Eye (tissue), 1 donor: Measurements from ENCODE around the gene FCRL5.
A peak's percentile ranks its signal among the peaks of the same experiment; 100 is the strongest.

Source experiments
- DNase-seq: peaks from one replicate; pipeline ENCODE4 v3.0.0-alpha.2; 2015

Gene FCRL5

GRCh38 chr1:157523774-157524493 lies 28.4 kb downstream of the FCRL5 start:
- no peak for DNase-seq

GRCh38 chr1:157521056-157521455 lies 31.3 kb downstream of the FCRL5 start:
- DNase-seq: no peak

DNA sequence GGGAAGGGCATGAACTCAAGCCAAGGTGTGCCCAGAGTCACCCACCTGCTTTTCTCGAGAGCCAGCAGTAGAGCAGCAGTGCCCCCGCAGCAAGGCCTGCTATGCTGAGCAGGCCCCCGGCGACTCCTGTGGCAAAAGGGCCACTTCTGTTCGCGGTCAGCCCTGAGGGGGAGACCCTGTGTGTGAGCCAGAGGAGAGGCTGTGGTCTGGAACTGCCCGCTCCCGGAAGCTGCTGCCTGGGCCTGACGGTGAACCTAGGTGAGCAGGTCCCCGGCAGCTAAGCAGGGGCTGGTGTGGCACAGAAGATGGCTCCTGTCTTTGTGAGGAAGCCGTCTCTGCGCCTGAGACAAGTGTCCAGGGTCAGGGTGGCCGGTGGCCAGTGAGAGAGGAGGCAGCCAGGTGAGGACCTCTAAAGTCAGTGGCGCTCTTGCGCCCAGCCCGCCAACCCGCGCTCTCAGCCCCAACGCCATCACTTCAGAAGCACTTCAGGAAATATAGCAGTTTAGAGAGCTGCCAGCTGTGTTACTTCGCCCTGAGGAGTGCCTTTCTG lies 31.9 kb downstream of the FCRL5 start:
- DNase-seq: no peak

DNA sequence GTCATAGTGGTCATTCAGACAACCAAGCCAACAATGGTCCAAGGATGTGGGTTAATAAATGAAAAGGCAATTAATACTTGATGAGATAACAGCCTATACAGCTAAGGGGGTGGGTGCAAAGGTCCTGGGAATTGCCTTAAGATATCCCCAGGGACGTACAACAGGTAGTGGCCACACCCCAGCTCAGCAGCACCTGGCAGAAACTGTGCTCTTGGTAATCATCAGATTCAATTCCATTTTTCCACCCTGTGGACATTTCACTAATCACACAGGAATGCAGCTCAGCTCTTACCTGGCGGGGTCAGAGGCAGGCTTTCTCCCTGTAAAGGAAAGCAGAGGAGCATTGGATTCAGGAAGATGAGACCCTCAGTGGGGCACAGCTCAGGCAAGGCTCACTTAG lies 32.9 kb downstream of the FCRL5 start:
- no peak for DNase-seq

DNA sequence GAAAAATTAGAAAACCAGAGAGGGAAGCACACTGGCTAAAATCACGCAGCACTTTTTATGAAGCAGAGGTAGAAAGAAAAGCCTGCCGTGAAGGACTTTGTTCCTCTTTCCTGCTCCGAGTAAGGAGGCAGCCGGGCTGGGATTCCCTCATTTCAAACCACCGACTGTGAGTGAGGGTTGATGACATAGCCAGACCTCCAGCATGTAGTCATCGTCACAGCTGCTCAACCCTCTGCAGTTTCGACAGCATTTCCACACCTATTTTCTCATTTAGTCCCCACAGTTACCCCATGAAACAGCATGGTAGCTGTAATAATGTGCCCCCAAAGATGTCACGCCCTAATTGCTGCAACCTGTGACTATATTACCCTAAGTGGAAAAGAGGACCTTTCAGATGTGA lies 35.3 kb downstream of the FCRL5 start:
- DNase-seq: no peak

- DNase-seq: no peak
These were observed 36.6 kb downstream of the FCRL5 start for GRCh38 chr1:157515709-157516108.

DNA sequence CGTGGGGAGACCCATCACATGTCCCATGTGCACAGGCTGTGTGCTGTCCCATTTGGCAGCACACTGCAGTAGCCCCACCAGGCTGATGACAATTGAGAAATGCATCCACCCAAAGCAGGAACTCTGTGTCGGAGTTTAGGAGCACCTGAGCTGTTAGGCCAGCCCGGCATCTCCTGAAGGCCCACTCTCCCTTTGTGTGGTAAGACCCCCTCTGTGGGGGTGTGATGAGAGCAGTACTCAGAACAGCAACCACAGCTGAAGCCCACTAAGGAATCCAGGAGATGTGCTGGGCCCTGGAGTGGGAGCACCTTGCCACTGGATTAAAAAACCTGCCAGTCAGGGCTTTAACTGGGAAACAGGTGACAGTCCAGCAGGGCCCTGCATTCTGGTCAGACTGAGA lies 37.2 kb downstream of the FCRL5 start:
- no peak for DNase-seq

GRCh38 chr1:157512036-157512969 lies 40.0 kb downstream of the FCRL5 start:
- no peak for DNase-seq

DNA sequence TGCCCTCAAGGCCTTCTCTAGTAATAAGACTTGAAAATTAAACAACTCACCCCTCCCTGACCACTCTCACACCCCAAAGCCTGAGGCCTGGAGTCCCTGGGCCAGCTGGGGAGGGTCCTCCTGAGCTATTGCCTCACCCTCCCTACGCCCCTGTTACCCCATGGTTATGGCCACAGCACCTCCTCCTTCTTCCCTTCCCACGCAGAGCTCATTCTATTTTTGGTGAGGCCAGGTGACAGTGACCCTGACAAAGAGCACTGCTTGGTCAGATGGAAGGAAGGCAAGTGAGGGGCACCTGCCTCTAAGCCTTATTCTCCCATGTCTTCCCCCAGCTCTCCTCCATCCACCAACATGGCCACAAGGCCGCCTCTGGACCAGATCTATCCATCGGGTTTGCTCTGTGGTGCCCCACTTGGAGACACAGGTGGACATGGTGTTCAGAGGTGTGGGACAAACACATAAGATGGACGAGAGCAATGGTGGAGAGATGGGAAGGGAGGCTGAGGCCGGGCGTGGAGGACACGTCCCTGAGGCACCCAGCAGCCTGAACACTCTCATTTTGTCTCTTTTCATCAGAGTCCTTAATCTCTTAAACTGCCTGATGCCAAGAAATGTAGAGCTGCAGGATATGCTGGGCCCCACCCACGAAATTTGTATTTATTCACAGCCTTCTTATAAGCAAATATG lies 42.6 kb downstream of the FCRL5 start:
- no peak for DNase-seq

- DNase-seq: peak; percentile 81
These were observed 46.6 kb downstream of the FCRL5 start for GRCh38 chr1:157505481-157506272.

DNA sequence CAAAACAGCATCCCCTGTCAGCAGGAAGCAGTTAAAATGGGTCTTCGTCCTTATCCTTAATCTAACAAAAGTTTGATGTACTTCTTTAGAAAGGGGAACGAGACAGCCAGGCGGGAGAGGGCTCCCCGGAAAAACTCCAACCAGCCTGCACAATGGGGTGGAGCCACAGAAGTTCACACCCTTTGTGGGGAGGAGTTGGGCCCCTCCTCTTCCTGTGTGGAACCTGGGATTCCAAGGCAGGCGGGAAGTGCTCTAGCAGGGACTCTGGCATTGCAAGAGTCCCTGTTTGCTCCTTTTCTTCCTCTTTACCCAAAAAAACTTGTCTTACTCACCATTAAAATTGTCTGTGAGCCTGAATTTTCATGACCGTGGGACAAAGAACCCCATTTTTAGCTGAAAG lies 47.7 kb downstream of the FCRL5 start:
- DNase-seq: no peak

GRCh38 chr1:157499521-157499920 lies 52.8 kb downstream of the FCRL5 start:
- no peak for DNase-seq

DNA sequence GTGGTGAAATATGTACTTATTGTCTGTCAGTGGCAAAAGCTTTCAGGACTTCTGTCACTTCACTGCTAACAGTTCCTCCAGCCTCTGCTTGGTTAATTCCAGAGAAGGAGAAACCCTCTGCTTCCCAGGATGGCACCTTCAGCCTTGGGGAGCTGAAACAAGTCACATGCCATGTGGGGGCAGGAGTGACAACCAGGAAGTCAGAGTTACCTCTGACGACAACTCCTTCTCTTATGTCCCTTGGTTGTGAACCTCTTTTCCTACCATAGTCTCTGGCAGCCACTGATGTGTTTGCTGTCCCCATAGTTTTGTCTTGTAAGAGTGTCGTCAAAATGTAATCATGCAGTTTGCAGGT lies 53.6 kb downstream of the FCRL5 start:
- DNase-seq: no peak

DNA sequence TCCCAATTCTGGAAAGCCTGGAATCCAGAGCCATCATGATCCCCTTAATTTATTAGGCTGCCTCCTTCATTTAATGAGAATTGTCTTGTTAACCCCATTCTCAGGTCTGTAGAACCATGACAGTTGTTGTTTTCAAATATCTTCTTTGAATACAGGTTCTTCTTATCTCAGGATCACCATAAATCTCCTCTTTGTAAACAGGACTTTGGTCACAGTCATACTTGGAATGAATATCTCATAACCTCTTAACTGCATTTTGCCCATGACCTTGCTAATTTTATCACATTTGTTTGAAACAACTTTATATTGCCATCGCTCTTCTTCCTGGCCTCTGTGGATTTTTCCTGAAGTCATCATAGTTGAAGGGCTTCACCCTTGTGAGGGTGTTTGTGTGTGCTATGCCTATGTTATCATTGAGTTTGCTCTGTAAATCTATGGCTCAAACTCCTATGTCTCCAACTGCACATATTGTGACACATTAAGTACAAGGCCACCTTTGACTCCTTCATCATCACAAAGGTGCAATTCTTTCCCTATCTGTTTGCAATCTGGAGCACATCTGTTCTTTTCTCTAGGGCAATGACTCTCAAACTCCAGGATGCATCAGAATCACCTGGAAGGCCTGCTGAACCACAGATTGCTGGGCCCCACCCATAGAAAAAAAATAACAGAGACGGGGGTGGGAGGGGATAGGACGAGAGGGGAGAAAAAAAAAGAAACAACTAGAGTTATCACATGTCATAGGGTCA lies 54.2 kb downstream of the FCRL5 start:
- no peak for DNase-seq

DNA sequence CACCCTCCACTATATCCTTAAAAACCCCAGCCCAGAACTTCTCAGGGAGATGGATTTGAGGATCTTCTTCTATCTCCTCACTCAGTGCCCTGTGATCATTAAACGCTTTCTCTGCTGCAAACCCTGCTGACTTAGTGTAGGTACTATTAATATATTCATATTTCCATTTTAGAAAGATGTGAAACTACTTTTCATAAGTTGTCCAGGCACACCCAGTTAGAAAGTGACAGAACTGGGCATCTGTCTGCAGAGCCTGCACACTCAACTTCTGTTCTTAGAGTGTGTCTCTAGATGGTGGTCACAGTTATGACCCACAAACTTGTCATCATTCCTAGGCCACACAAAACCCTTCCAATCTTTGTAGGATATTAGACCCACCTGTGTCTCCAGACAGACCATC lies 55.0 kb downstream of the FCRL5 start:
- DNase-seq: no peak

DNA sequence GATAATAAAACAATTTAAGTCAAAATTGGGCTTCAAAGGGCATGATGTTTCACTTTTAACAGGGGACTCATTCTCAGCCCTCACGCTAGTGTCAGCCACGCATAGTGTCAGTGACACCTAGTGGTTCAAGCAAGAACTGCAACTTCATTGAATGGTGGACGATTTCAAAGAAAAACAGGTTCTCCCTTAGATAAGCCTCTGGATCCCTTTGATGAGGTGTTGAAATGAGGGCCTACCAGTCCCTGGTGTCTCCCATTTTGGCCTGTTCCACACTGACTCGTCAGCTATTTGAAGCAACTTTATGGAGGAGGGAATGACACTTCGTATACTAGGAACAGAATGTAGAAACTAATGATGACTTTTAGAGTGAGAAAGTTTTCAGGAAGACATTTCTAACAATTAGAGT lies 56.2 kb downstream of the FCRL5 start:
- DNase-seq: peak; percentile 80

DNA sequence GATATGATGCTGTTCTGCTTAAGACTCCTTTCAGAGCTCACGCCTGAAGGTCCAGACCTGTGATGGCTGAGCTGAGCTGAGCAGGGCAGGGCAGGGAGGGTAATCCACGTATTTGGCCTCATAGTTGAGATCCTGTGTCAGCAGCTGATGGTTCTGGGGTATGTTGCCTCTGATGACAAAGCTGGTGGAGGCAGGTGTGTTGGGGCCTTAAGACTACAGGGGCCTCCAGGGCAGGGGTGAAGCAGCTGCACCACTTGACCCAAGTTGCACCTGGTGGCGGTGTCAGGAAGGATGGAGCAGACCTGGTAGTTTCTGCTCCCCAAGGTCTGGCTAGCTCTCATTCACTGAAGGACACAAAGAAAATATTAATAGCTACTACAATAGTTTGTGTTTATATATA lies 57.0 kb downstream of the FCRL5 start:
- DNase-seq: no peak

GRCh38 chr1:157494093-157494492 lies 58.2 kb downstream of the FCRL5 start:
- no peak for DNase-seq

GRCh38 chr1:157490467-157491165 lies 61.7 kb downstream of the FCRL5 start:
- peak; percentile 84 for DNase-seq

DNA sequence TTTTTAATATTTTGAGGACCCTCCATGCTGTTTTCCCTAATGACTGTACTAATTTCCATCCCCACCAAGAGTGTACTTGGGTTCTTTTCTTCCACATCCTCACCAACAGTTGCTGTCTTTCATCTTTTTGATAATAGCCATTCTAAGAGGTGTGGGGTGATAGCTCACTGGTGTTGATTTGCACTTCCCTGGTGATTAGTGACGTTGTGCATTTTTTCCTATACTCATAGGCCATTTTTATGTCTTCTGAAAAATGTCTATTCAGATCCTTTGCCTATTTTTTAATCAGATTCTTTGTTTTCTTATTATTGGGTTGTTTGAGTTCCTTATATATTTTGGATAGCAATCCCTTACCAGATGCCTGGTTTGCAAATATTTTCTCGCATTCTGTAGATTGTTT lies 64.2 kb downstream of the FCRL5 start:
- no peak for DNase-seq

- DNase-seq: no peak
These were observed 64.8 kb downstream of the FCRL5 start for GRCh38 chr1:157487504-157487903.
